Measurements from ENCODE around the gene LRRC66. TPM values are rescaled to one million over a fixed set of nuclear protein-coding genes. Genes with fewer than 3 reads are reported as not detected.

The LRRC66 gene
- total and polyA plus RNA-seq, 2 of the 8 experiments (the other 6 are each of a cell fraction or from before 2014, with no cell fraction given) = 0.05 to 0.11 TPM

GRCh38 chr4:52019936-52020657, at the start of gene LRRC66 (continued):
- TF ChIP-seq CHD7 (IDR thresholded peaks at IDR 0.05; ENCODE audit: insufficient replicate concordance, low read length) = no peak
